ENCODE results near the gene ZSWIM4.
A peak's percentile ranks its signal among the peaks of the same experiment; 100 is the strongest.

The ZSWIM4 gene

GRCh38 chr19:13870873-13871272 is 75.6 kb downstream of the ZSWIM4 start:
- no peak overlapping the region for H3K4me3 Mint-ChIP-seq
- H3K27me3 Mint-ChIP-seq, result peaks cover 68% of the 10 kb centered on the region

GRCh38 chr19:13872339-13872694 is 77.1 kb downstream of the ZSWIM4 start:
- DNase-seq (ENCODE audit: low spot score in 2 of 2) (no peak), ATAC-seq (replicated peaks; ENCODE audit: extremely low read depth, poor library complexity, severe bottlenecking) (no peak)
- H3K36me3 Mint-ChIP-seq (ENCODE audit: insufficient read depth), result peaks cover 2% of the 10 kb centered on the region
- peaks cover 53% of the 10 kb centered on the region for H3K27me3 Mint-ChIP-seq
- H3K4me1 Mint-ChIP-seq, result peaks cover 17% of the 10 kb centered on the region
- H3K4me3 Mint-ChIP-seq, result peak overlapping the region; percentile 48
- no peak overlapping the region for H3K27ac Mint-ChIP-seq (ENCODE audit: low read depth)
- H3K9me3 Mint-ChIP-seq, result no peaks in the 10 kb centered on the region

More at GRCh38 chr19:13870873-13871272, 75.6 kb downstream of the ZSWIM4 start:
- Mint-ChIP-seq H3K36me3 (ENCODE audit: insufficient read depth) (peaks cover 2% of the 10 kb centered on the region), H3K9me3 (no peaks in the 10 kb centered on the region), H3K27ac (ENCODE audit: low read depth) (no peak overlapping the region), H3K4me1 (peaks cover 23% of the 10 kb centered on the region)
- no peak for DNase-seq (ENCODE audit: low spot score in 2 of 2)
- no peak for ATAC-seq (replicated peaks; ENCODE audit: extremely low read depth, poor library complexity, severe bottlenecking)

GRCh38 chr19:13872695-13873389 is 77.6 kb downstream of the ZSWIM4 start:
- H3K27ac Mint-ChIP-seq (ENCODE audit: low read depth), result no peak overlapping the region
- peaks cover 17% of the 10 kb centered on the region for H3K4me1 Mint-ChIP-seq
- ATAC-seq (replicated peaks; ENCODE audit: extremely low read depth, poor library complexity, severe bottlenecking) (peak; percentile 58), DNase-seq (ENCODE audit: low spot score in 2 of 2) (no peak)
- peaks cover 2% of the 10 kb centered on the region for H3K36me3 Mint-ChIP-seq (ENCODE audit: insufficient read depth)
- no peaks in the 10 kb centered on the region for H3K9me3 Mint-ChIP-seq
- H3K27me3 Mint-ChIP-seq, result peaks cover 48% of the 10 kb centered on the region
- peak overlapping the region; percentile 48 for H3K4me3 Mint-ChIP-seq

GRCh38 chr19:13873834-13874515 is 78.7 kb downstream of the ZSWIM4 start:
- Mint-ChIP-seq H3K27ac (ENCODE audit: low read depth) (no peak overlapping the region), H3K36me3 (ENCODE audit: insufficient read depth) (peaks cover 2% of the 10 kb centered on the region), H3K27me3 (peaks cover 37% of the 10 kb centered on the region), H3K4me3 (no peak overlapping the region), H3K9me3 (no peaks in the 10 kb centered on the region), H3K4me1 (peaks cover 12% of the 10 kb centered on the region)
- no peak for ATAC-seq (replicated peaks; ENCODE audit: extremely low read depth, poor library complexity, severe bottlenecking)
- DNase-seq (ENCODE audit: low spot score in 2 of 2), result no peak

GRCh38 chr19:13875824-13876223 is 80.6 kb downstream of the ZSWIM4 start:
- H3K36me3 Mint-ChIP-seq (ENCODE audit: insufficient read depth), result no peaks in the 10 kb centered on the region
- no peaks in the 10 kb centered on the region for H3K9me3 Mint-ChIP-seq
- DNase-seq (ENCODE audit: low spot score in 2 of 2), result no peak
- no peak for ATAC-seq (replicated peaks; ENCODE audit: extremely low read depth, poor library complexity, severe bottlenecking)
- H3K27ac Mint-ChIP-seq (ENCODE audit: low read depth), result no peak overlapping the region
- H3K4me3 Mint-ChIP-seq, result no peak overlapping the region
- H3K27me3 Mint-ChIP-seq, result peaks cover 19% of the 10 kb centered on the region
- H3K4me1 Mint-ChIP-seq, result peaks cover 20% of the 10 kb centered on the region

- no peak for ATAC-seq (replicated peaks; ENCODE audit: extremely low read depth, poor library complexity, severe bottlenecking)
- DNase-seq (ENCODE audit: low spot score in 2 of 2), result no peak
- Mint-ChIP-seq H3K4me3 (no peak within 1 kb of the TSS), H3K36me3 (ENCODE audit: insufficient read depth) (no peaks in the 10 kb centered on the region), H3K4me1 (peaks cover 30% of the 10 kb centered on the region), H3K27me3 (peaks cover 12% of the 10 kb centered on the region), H3K27ac (ENCODE audit: low read depth) (no peak within 1 kb of the TSS), H3K9me3 (no peaks in the 10 kb centered on the region)
These were observed 81.6 kb downstream of the ZSWIM4 start, which contains the start of gene NANOS3 for GRCh38 chr19:13876834-13877233. Gene NANOS3 (plus strand): TSS chr19:13877134. CDS start chr19:13877249, 115 bp downstream.

- Mint-ChIP-seq H3K27ac (ENCODE audit: low read depth) (no peak overlapping the region), H3K27me3 (peaks cover 7% of the 10 kb centered on the region), H3K4me1 (peaks cover 32% of the 10 kb centered on the region), H3K4me3 (no peak overlapping the region), H3K9me3 (no peaks in the 10 kb centered on the region), H3K36me3 (ENCODE audit: insufficient read depth) (no peaks in the 10 kb centered on the region)
- DNase-seq (ENCODE audit: low spot score in 2 of 2) (no peak), ATAC-seq (replicated peaks; ENCODE audit: extremely low read depth, poor library complexity, severe bottlenecking) (no peak)
These were observed 82.1 kb downstream of the ZSWIM4 start for GRCh38 chr19:13877303-13877702.

GRCh38 chr19:13880059-13881043 is 85.1 kb downstream of the ZSWIM4 start:
- no peaks in the 10 kb centered on the region for H3K36me3 Mint-ChIP-seq (ENCODE audit: insufficient read depth)
- ATAC-seq (replicated peaks; ENCODE audit: extremely low read depth, poor library complexity, severe bottlenecking) (peak; percentile 98), DNase-seq (ENCODE audit: low spot score in 2 of 2) (peak; percentile 99)
- H3K4me1 Mint-ChIP-seq, result peaks cover 45% of the 10 kb centered on the region
- peak overlapping the region; percentile 75 for H3K27ac Mint-ChIP-seq (ENCODE audit: low read depth)
- H3K9me3 Mint-ChIP-seq, result no peaks in the 10 kb centered on the region
- no peaks in the 10 kb centered on the region for H3K27me3 Mint-ChIP-seq
- peak overlapping the region; percentile 67 for H3K4me3 Mint-ChIP-seq

GRCh38 chr19:13881251-13881691 is 86.0 kb downstream of the ZSWIM4 start:
- no peak for DNase-seq (ENCODE audit: low spot score in 2 of 2)
- Mint-ChIP-seq H3K27me3 (no peaks in the 10 kb centered on the region), H3K4me1 (peaks cover 52% of the 10 kb centered on the region), H3K4me3 (peak overlapping the region; percentile 67), H3K9me3 (no peaks in the 10 kb centered on the region), H3K27ac (ENCODE audit: low read depth) (peak overlapping the region; percentile 75), H3K36me3 (ENCODE audit: insufficient read depth) (no peaks in the 10 kb centered on the region)
- no peak for ATAC-seq (replicated peaks; ENCODE audit: extremely low read depth, poor library complexity, severe bottlenecking)
